ENCODE measurements around the gene EXOC2. TPM values are rescaled to one million over a fixed set of nuclear protein-coding genes. Genes with fewer than 3 reads are reported as not detected.

EXOC2 gene
- total RNA-seq, 3 donors from 2014 or later (not counting 1 experiment from before 2014, with no cell fraction given), result 22.1 to 30.8 (median 26.5) TPM

DNA sequence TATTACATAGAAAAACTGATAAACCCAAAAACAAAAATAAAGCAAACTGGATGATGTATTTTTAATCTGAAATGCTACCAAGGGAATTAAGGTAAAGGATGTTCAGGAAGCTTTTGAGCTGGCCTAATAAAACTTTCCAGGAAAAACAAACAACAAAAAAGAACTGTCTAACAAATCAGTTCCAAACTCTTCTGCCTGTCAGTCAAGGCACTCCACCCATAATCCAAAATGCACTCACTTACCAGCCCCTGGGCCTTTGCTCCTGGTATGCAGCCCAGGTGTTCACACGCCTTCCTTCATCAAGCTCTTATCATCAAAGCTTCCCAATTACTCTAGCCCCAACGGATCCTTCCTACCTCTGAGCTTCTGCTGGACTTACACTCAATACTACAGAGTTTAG lies 3.7 kb downstream of the EXOC2 start:
- Histone ChIP-seq H3K9me3 (ENCODE audit: control insufficient read depth, insufficient read depth, low read length) (no peaks in the 10 kb centered on the region), H3K36me3 (ENCODE audit: control insufficient read depth, insufficient read depth, low read length) (peaks cover 15% of the 10 kb centered on the region), H3K27ac (ENCODE audit: low read length) (no peak overlapping the region), H3K4me3 (ENCODE audit: low read length) (no peak overlapping the region), H3K4me1 (ENCODE audit: control insufficient read depth, insufficient read depth, low read length) (peaks cover 19% of the 10 kb centered on the region), H3K27me3 (ENCODE audit: control insufficient read depth, insufficient read depth, low read length) (no peaks in the 10 kb centered on the region)
- H3K36me3 Mint-ChIP-seq, result no peaks in the 10 kb centered on the region
- intact Hi-C loops (cut with micrococcal nuclease), result no loop called here
- peaks cover 38 to 43% of the 10 kb centered on the region in 2 donors for H3K4me1 Mint-ChIP-seq
- no peaks in the 10 kb centered on the region for H3K9me3 Mint-ChIP-seq
- 48% methylated on average over 2 of the region's 2 CpGs for WGBS (ENCODE audit: insufficient coverage)
- H3K27ac Mint-ChIP-seq, result no peak overlapping the region
- DNase-seq, result no peak
- ATAC-seq, result no peak
- H3K27me3 Mint-ChIP-seq (ENCODE audit: low read depth in 2 of 2), result no peaks in the 10 kb centered on the region
- H3K4me3 Mint-ChIP-seq, result no peak overlapping the region
- TF ChIP-seq, protein P1, sequence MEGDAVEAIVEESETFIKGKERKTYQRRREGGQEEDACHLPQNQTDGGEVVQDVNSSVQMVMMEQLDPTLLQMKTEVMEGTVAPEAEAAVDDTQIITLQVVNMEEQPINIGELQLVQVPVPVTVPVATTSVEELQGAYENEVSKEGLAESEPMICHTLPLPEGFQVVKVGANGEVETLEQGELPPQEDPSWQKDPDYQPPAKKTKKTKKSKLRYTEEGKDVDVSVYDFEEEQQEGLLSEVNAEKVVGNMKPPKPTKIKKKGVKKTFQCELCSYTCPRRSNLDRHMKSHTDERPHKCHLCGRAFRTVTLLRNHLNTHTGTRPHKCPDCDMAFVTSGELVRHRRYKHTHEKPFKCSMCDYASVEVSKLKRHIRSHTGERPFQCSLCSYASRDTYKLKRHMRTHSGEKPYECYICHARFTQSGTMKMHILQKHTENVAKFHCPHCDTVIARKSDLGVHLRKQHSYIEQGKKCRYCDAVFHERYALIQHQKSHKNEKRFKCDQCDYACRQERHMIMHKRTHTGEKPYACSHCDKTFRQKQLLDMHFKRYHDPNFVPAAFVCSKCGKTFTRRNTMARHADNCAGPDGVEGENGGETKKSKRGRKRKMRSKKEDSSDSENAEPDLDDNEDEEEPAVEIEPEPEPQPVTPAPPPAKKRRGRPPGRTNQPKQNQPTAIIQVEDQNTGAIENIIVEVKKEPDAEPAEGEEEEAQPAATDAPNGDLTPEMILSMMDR (IDR thresholded peaks at IDR 0.05), result no peak

DNA sequence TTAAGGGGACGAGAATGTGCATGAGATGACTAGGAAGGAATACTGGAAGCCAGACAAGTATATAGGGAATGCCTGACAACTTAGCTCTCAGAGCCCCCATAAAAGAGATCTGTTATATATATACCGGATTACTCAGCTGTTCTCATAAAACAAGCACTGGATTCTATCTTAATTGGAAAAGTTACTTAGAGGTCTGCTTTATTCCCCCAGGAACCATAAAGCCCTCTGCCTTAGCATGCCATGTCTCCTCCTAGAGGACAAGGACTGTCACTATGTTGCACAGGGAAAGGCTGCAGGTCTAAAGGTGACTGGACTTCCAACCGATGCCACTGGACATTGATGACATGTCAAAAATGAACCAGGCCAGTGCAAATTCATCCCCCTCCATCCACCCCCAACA lies 6.4 kb downstream of the EXOC2 start:
- WGBS (ENCODE audit: insufficient coverage), result 97% methylated on average over 2 of the region's 3 CpGs
- no peaks in the 10 kb centered on the region for H3K36me3 Mint-ChIP-seq

DNA sequence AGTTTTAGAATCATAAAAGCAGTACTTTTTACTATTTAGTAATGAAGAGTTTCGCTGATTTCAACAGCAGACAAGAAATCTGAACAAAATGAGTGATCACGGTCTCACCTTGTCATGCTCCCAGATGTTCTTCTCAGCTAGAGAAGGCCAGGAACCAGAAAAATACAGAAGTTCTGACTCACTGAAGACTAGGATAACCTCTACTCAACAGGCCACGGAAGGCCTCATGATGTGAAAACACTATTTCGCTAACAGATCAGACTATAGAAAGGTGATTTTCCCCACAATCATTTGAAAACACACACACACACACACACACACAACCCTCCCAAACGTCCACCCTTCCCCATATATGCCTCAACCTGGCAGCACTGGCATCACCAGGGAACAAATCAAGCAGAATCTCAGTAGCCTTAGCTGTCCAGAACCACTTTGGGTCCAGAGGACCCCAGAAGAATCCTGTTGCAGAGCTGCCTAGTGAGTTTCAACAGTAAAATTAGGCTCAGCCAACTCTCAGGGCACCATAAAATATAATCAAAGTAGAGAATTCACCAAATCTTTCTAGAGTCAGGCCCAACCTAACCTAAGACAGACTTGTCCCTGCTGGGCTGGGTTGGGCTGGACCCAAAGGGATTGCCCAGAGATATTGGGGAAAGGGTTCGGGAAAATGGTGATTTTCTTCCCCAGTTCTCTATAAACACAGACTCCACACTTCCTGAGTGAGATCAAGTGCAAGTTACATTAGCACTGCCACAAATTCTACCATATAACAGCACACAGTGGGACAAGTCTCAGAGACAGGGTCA lies 7.9 kb downstream of the EXOC2 start:
- Histone ChIP-seq H3K36me3 (ENCODE audit: control insufficient read depth, insufficient read depth, low read length) (peaks cover 13% of the 10 kb centered on the region), H3K9me3 (ENCODE audit: control insufficient read depth, insufficient read depth, low read length) (no peaks in the 10 kb centered on the region), H3K27ac (ENCODE audit: low read length) (no peak overlapping the region), H3K27me3 (ENCODE audit: control insufficient read depth, insufficient read depth, low read length) (no peaks in the 10 kb centered on the region), H3K4me3 (ENCODE audit: low read length) (no peak overlapping the region), H3K4me1 (ENCODE audit: control insufficient read depth, insufficient read depth, low read length) (peaks cover 10% of the 10 kb centered on the region)
- intact Hi-C loops (cut with micrococcal nuclease), result no loop called here
- Mint-ChIP-seq H3K4me1 (peaks cover 38 to 47% of the 10 kb centered on the region in 2 donors), H3K9me3 (no peaks in the 10 kb centered on the region), H3K36me3 (no peaks in the 10 kb centered on the region), H3K27me3 (ENCODE audit: low read depth in 2 of 2) (no peaks in the 10 kb centered on the region), H3K4me3 (no peak overlapping the region), H3K27ac (peak overlapping the region; percentile 33 to 50)
- TF ChIP-seq, protein P1 (IDR thresholded peaks at IDR 0.05), result no peak
- DNase-seq (no peak), ATAC-seq (peak in 1 of 3 donors; percentile 24)
- 73% methylated on average over 6 of the region's 6 CpGs for WGBS (ENCODE audit: insufficient coverage)

More for the DNA sequence above, 6.4 kb downstream of the EXOC2 start:
- Mint-ChIP-seq H3K27ac (no peak overlapping the region), H3K9me3 (no peaks in the 10 kb centered on the region), H3K4me1 (peaks cover 41 to 47% of the 10 kb centered on the region in 2 donors), H3K27me3 (ENCODE audit: low read depth in 2 of 2) (no peaks in the 10 kb centered on the region), H3K4me3 (no peak overlapping the region)
- Histone ChIP-seq H3K4me1 (ENCODE audit: control insufficient read depth, insufficient read depth, low read length) (peaks cover 14% of the 10 kb centered on the region), H3K36me3 (ENCODE audit: control insufficient read depth, insufficient read depth, low read length) (peaks cover 15% of the 10 kb centered on the region), H3K27me3 (ENCODE audit: control insufficient read depth, insufficient read depth, low read length) (no peaks in the 10 kb centered on the region), H3K27ac (ENCODE audit: low read length) (no peak overlapping the region), H3K4me3 (ENCODE audit: low read length) (no peak overlapping the region), H3K9me3 (ENCODE audit: control insufficient read depth, insufficient read depth, low read length) (no peaks in the 10 kb centered on the region)
- ATAC-seq (no peak), DNase-seq (no peak)
- TF ChIP-seq, protein P1 (IDR thresholded peaks at IDR 0.05), result no peak
- intact Hi-C loops (cut with micrococcal nuclease), result no loop called here

All from natural killer cell (primary cell).